ENCODE measurements around the gene PPP1R16B.

GRCh38 chr20:38935285-38935684 lies 129.8 kb downstream of the PPP1R16B start:
- no peak for TF ChIP-seq CTCF (IDR thresholded peaks at IDR 0.05)
- TF ChIP-seq POLR2A (IDR thresholded peaks at IDR 0.05), result no peak
